Skeletal muscle satellite cell (primary cell): Measurements from ENCODE around the gene RUFY1.
A peak's percentile ranks its signal among the peaks of the same experiment; 100 is the strongest.

ENCODE experiments used
- H3K27me3 ChIP-seq: 2 replicates; pipeline ENCODE4 v1.7.0; 2013; ENCODE audit warnings: low read length; ENCODE audit not compliant: control insufficient read depth, insufficient read depth
- H3K36me3 ChIP-seq: 2 replicates; pipeline ENCODE4 v1.7.0; 2013; ENCODE audit warnings: mild to moderate bottlenecking, control low read depth, low read length; ENCODE audit not compliant: insufficient read depth
- H3K4me1 ChIP-seq: 2 replicates; pipeline ENCODE4 v1.7.0; 2013; ENCODE audit warnings: low read length; ENCODE audit not compliant: control insufficient read depth, insufficient read depth
- H3K4me2 ChIP-seq: 2 replicates; pipeline ENCODE4 v1.7.0; 2013; ENCODE audit warnings: mild to moderate bottlenecking, low read length
- H3K4me3 ChIP-seq: 2 replicates; pipeline ENCODE4 v1.7.0; 2013; ENCODE audit warnings: low read length
- H3K9ac ChIP-seq: 2 replicates; pipeline ENCODE4 v1.7.0; 2013; ENCODE audit warnings: mild to moderate bottlenecking, low read depth, low read length, moderate library complexity
- H3K9me3 ChIP-seq: replicated peaks from 2 replicates; pipeline ENCODE4 v1.7.0; 2013; ENCODE audit warnings: mild to moderate bottlenecking, control low read depth, low read length

RUFY1 gene

GRCh38 chr5:179607160-179607931 is 57.0 kb downstream of the RUFY1 start:
- no peaks in the 10 kb centered on the region for H3K9me3 ChIP-seq
- H3K9ac ChIP-seq, result no peak overlapping the region
- no peaks in the 10 kb centered on the region for H3K27me3 ChIP-seq
- H3K4me2 ChIP-seq, result no peak overlapping the region
- H3K36me3 ChIP-seq, result peaks cover 69% of the 10 kb centered on the region
- peaks cover 4% of the 10 kb centered on the region for H3K4me1 ChIP-seq
- H3K4me3 ChIP-seq, result no peak overlapping the region

- Histone ChIP-seq H3K9ac (no peak overlapping the region), H3K27me3 (no peaks in the 10 kb centered on the region), H3K4me1 (peaks cover 4% of the 10 kb centered on the region), H3K4me3 (no peak overlapping the region), H3K36me3 (peaks cover 73% of the 10 kb centered on the region), H3K4me2 (no peak overlapping the region), H3K9me3 (no peaks in the 10 kb centered on the region)
Measured at GRCh38 chr5:179608131-179608581, 57.8 kb downstream of the RUFY1 start.

- Histone ChIP-seq H3K9me3 (no peaks in the 10 kb centered on the region), H3K4me2 (no peak overlapping the region), H3K36me3 (peaks cover 83% of the 10 kb centered on the region), H3K9ac (no peak overlapping the region), H3K27me3 (no peaks in the 10 kb centered on the region), H3K4me3 (no peak overlapping the region), H3K4me1 (peaks cover 4% of the 10 kb centered on the region)
Measured at GRCh38 chr5:179609834-179610108, 59.4 kb downstream of the RUFY1 start.

GRCh38 chr5:179610109-179610902 is 60.0 kb downstream of the RUFY1 start:
- H3K9me3 ChIP-seq, result no peaks in the 10 kb centered on the region
- H3K36me3 ChIP-seq, result peaks cover 88% of the 10 kb centered on the region
- no peak overlapping the region for H3K4me2 ChIP-seq
- H3K4me1 ChIP-seq, result peaks cover 4% of the 10 kb centered on the region
- no peak overlapping the region for H3K4me3 ChIP-seq
- H3K9ac ChIP-seq, result no peak overlapping the region
- no peaks in the 10 kb centered on the region for H3K27me3 ChIP-seq

- Histone ChIP-seq H3K27me3 (no peaks in the 10 kb centered on the region), H3K36me3 (peaks cover 88% of the 10 kb centered on the region), H3K9ac (no peak overlapping the region), H3K9me3 (no peaks in the 10 kb centered on the region), H3K4me1 (peaks cover 4% of the 10 kb centered on the region), H3K4me2 (no peak overlapping the region), H3K4me3 (no peak overlapping the region)
Measured at GRCh38 chr5:179610903-179611265, 60.5 kb downstream of the RUFY1 start.

- H3K4me2 ChIP-seq, result no peak overlapping the region
- H3K27me3 ChIP-seq, result no peaks in the 10 kb centered on the region
- H3K4me1 ChIP-seq, result peaks cover 4% of the 10 kb centered on the region
- no peak overlapping the region for H3K4me3 ChIP-seq
- H3K9me3 ChIP-seq, result no peaks in the 10 kb centered on the region
- peaks cover 88% of the 10 kb centered on the region for H3K36me3 ChIP-seq
- H3K9ac ChIP-seq, result no peak overlapping the region
Measured at GRCh38 chr5:179612577-179613459, 62.5 kb downstream of the RUFY1 start.

GRCh38 chr5:179613460-179614071 is 63.2 kb downstream of the RUFY1 start:
- Histone ChIP-seq H3K4me3 (no peak overlapping the region), H3K36me3 (peaks cover 89% of the 10 kb centered on the region), H3K9me3 (no peaks in the 10 kb centered on the region), H3K4me1 (peaks cover 6% of the 10 kb centered on the region), H3K9ac (no peak overlapping the region), H3K27me3 (no peaks in the 10 kb centered on the region), H3K4me2 (no peak overlapping the region)

- Histone ChIP-seq H3K4me2 (no peak overlapping the region), H3K4me1 (peaks cover 15% of the 10 kb centered on the region)
Measured at GRCh38 chr5:179614745-179615144, 64.4 kb downstream of the RUFY1 start.

GRCh38 chr5:179615203-179615602 is 64.8 kb downstream of the RUFY1 start:
- no peak overlapping the region for H3K4me2 ChIP-seq
- no peak overlapping the region for H3K4me3 ChIP-seq
- H3K9ac ChIP-seq, result no peak overlapping the region
- H3K27me3 ChIP-seq, result no peaks in the 10 kb centered on the region
- H3K36me3 ChIP-seq, result peaks cover 93% of the 10 kb centered on the region
- peaks cover 16% of the 10 kb centered on the region for H3K4me1 ChIP-seq
- H3K9me3 ChIP-seq, result no peaks in the 10 kb centered on the region

More at GRCh38 chr5:179614745-179615144, 64.4 kb downstream of the RUFY1 start:
- Histone ChIP-seq H3K9me3 (no peaks in the 10 kb centered on the region), H3K4me3 (no peak overlapping the region), H3K27me3 (no peaks in the 10 kb centered on the region), H3K9ac (no peak overlapping the region), H3K36me3 (peaks cover 93% of the 10 kb centered on the region)

- Histone ChIP-seq H3K4me3 (no peak overlapping the region), H3K4me2 (no peak overlapping the region), H3K9ac (no peak overlapping the region), H3K36me3 (peaks cover 93% of the 10 kb centered on the region), H3K27me3 (no peaks in the 10 kb centered on the region), H3K4me1 (peaks cover 25% of the 10 kb centered on the region), H3K9me3 (no peaks in the 10 kb centered on the region)
Measured at GRCh38 chr5:179616002-179616594, 65.7 kb downstream of the RUFY1 start.

GRCh38 chr5:179617930-179618329 is 67.6 kb downstream of the RUFY1 start:
- peaks cover 25% of the 10 kb centered on the region for H3K4me1 ChIP-seq
- H3K27me3 ChIP-seq, result no peaks in the 10 kb centered on the region
- no peak overlapping the region for H3K4me3 ChIP-seq
- H3K9ac ChIP-seq, result no peak overlapping the region
- peak overlapping the region; percentile 95 for H3K4me2 ChIP-seq
- no peaks in the 10 kb centered on the region for H3K9me3 ChIP-seq
- peaks cover 98% of the 10 kb centered on the region for H3K36me3 ChIP-seq
